ENCODE results near the gene NIM1K.
"Not testable (repeated sequence)": the region's sequence is repeated elsewhere in the genome, so short reads cannot be mapped to it uniquely, and the experiment has no call there.

NIM1K gene

GRCh38 chr5:43190755-43191603 is 1.0 kb upstream of the NIM1K start:
- no peak for FAIRE-seq

- no peak for FAIRE-seq
These were observed 644 bp downstream of the NIM1K start for GRCh38 chr5:43192558-43193180.

- no peak for FAIRE-seq
These were observed 1.3 kb downstream of the NIM1K start for GRCh38 chr5:43193181-43193893.

DNA sequence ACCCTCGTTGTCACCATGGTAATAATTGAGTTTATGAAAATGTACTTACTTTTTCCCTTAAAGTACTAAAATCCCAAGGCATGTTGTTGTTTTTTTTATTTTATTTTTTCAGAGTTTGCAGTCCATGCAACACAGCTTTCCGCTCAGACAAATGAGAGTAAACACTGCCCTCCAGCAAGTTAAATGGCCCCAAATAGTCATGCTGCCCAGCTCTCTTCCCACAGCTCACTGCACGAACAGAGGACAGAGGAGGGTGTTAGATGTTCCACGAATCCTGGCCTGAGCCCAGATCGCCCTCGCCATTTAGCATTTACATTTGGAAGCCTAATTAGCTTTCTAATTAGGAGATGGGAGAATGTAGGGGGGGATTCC is 1.9 kb downstream of the NIM1K start:
- no peak for FAIRE-seq

DNA sequence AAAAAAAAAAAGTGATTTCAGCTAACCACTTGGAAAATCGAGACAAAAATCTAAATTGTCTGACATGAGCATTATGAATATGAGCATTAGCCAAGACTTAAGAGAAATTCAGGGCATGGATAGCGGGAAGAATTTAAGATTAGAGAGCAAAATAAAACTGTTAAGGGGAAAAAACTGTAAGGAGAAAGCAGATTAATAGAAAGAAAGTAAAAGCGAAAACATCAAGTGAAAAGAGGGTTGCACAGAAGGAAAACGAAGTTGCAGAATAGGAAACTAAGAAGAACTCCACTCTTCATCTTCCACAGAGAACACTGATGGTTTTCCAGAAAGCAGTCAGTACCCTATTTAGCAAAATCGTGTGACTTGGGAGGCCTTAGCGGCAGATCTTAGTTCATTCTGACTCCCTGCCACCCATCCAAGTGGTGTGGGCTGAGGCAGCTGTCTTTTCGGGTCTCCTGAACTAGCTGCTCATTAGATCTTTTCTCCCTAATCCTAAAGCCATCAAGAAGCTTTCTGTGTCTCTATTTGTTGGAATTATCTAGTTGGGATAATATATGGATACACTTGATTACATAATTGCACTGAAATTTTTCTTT is 3.7 kb downstream of the NIM1K start:
- FAIRE-seq: no peak

GRCh38 chr5:43197535-43197934 is 5.5 kb downstream of the NIM1K start:
- no peak for FAIRE-seq

DNA sequence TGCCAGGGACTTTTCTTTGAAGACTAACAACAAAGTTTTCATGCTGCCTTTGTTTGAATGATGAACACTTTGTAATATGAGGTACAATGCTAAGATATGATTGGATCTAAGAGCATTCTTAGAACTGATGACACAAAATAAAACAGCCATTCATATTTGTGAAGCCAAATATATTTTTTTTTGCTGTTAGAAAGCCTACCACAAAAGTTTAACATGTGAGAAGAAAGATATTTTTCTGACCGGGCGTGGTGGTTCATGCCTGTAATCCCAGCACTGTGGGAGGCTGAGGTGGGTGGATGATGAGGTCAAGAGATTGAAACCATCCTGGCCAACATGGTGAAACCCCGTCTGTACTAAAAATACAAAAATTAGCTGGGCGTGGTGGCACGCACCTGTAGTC is 9.4 kb downstream of the NIM1K start:
- FAIRE-seq: not testable (repeated sequence)

DNA sequence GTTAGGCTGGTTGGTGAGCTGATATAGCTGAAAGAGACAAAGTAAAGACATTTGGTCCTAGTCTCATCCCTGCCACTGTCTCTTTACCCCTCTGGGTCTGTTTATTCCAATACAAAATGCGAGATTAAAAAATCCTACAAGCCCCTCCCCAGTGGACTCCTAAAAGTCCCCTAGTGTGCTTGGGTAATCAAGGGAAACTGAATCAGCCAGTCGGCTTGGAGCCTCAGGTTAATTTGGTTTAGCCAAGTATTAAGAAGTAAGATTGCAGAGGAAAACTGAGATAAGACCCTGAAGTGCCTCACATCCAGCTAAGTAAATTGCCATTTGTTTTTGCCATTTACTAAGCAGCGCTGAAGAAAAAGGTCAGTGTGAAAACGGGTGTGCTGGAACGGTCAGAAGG is 10.4 kb downstream of the NIM1K start:
- no peak for FAIRE-seq

- no peak for FAIRE-seq
These were observed 11.3 kb downstream of the NIM1K start for GRCh38 chr5:43203373-43203772.

GRCh38 chr5:43204958-43205357 is 12.9 kb downstream of the NIM1K start:
- FAIRE-seq: no peak

- FAIRE-seq: no peak
These were observed 15.6 kb downstream of the NIM1K start for GRCh38 chr5:43207601-43208000.

DNA sequence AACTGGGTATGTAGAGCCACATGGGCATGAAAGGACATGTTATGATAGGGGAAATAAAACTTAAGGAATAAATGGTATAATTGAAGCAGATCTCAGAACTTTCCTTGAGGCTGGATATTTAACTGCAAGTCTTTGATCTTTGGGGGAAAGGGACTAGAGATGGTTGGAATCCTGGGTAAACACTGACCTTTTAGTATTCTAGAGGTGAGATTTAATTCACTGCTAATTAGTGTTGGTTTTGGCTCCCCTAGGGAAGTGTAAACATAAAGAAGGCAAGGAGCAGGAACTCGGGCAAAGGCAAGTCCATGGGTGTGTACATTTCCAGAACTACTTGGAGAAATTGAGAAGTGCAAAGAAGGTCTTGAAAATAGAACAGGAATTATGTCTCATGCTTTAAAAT is 16.6 kb downstream of the NIM1K start:
- FAIRE-seq: no peak

DNA sequence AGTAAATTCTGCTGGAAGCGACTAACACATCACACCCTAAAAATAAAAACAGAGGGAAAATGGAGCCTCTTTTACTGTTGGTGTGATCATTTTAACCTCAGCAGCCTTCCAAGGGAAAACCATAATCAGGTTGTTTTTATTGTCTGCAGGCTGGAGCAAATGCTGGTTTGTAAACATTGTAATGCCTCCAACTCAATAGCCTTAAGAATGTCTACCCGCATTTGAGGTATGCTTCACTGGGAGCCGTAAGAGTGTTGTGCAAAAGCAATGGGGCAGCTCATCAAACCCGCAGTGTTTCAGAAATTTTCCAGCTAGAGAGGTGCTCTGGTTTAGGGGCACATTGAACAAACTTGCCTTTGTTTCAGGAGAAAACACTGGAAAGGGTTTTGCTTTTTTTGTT is 17.0 kb downstream of the NIM1K start:
- no peak for FAIRE-seq

- no peak for FAIRE-seq
These were observed 17.8 kb downstream of the NIM1K start for GRCh38 chr5:43209833-43210232.

GRCh38 chr5:43210570-43210969 is 18.5 kb downstream of the NIM1K start:
- FAIRE-seq: no peak

DNA sequence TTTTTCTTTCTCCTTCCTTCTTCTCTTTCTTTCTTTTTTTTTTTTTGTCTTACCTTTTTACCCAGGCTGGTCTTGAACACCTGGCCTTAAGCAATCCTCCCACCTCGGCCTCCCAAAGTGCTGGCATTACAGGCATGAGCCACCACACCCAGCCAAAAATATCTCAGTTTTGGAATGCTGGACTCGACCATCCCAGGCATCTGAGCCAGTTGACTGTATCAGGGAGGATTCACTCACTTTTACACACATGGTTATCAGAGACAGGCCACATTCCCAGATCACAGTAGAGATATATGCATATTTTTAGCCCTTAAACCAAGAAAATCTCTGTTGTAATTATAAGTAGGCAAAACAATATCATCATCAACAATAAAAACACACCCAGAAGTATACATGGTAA is 21.9 kb downstream of the NIM1K start:
- FAIRE-seq: no peak

- FAIRE-seq: no peak
These were observed 23.1 kb downstream of the NIM1K start for GRCh38 chr5:43215073-43215631.

- no peak for FAIRE-seq
These were observed 24.9 kb downstream of the NIM1K start for GRCh38 chr5:43216941-43217340.

DNA sequence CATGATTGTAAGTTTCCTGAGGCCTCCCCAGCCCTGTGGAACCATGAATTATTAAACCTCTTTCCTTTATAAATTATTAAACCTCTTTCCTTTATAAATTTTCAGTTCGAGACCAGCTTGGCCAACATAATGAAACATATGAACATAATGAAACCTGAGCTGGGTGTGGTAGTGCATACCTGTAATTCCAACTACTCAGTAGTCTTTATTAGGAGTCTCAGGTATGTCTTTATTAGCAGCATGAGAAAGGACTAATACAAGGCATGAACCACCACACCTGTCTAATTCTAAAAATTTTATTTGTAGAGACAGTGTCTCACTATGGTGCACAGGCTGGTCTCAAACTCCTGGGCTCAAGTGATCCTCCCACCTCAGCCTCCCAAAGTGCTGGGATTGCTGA is 27.1 kb downstream of the NIM1K start:
- no peak for FAIRE-seq

GRCh38 chr5:43221502-43221901 is 29.5 kb downstream of the NIM1K start:
- no peak for FAIRE-seq

- FAIRE-seq: no peak
These were observed 33.7 kb downstream of the NIM1K start for GRCh38 chr5:43225649-43226245.

DNA sequence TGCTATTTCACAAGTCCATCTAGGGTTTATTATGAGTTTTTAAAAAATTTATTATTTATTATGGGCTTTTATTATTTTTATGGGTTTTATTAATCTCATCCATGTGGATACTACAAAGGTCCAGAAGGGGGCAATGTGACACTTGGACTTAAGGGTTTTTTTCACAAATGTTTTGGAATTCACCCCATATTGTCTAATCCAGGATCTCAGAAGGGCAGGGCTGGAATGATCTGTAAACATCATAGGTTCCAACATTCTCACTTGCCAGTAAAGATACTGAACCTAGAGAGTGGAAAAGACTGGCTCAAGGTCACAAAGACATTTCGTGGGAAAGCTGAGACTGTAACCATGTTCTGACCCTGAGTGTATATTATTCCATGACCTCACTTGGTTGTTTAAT is 35.6 kb downstream of the NIM1K start:
- no peak for FAIRE-seq

GRCh38 chr5:43230707-43231106 is 38.7 kb downstream of the NIM1K start:
- no peak for FAIRE-seq

Measured in TTC549 (cell line).